ENCODE data around the gene SMYD3. TPM values are rescaled to one million over a fixed set of nuclear protein-coding genes. Genes with fewer than 3 reads are reported as not detected.
A peak's percentile ranks its signal among the peaks of the same experiment; 100 is the strongest.

The SMYD3 gene
- total and polyA plus RNA-seq, 9 of the 15 experiments (the other 6 are each of a cell fraction or from before 2014, with no cell fraction given), result 128 to 440 (median 197) TPM

GRCh38 chr1:246262281-246262680, 244.8 kb downstream of the SMYD3 start (continued):
- TF ChIP-seq HDGF (IDR thresholded peaks at IDR 0.05) (no peak), ZSCAN29 (IDR thresholded peaks at IDR 0.05) (no peak), ZNF274 (IDR thresholded peaks at IDR 0.05; ENCODE audit: borderline replicate concordance, low read depth, low read length) (no peak), CC2D1A (IDR thresholded peaks at IDR 0.05) (no peak), ARHGAP35 (IDR thresholded peaks at IDR 0.05; ENCODE audit: partially characterized antibody) (no peak), LEF1 (IDR thresholded peaks at IDR 0.05) (no peak), ZNF764 (CRISPR knock-in tag; IDR thresholded peaks at IDR 0.05; ENCODE audit: low read depth) (no peak), MEIS2 (IDR thresholded peaks at IDR 0.05; ENCODE audit: partially characterized antibody) (no peak), NEUROD1 (IDR thresholded peaks at IDR 0.05; ENCODE audit: borderline replicate concordance, low read depth, low read length, partially characterized antibody) (no peak), RBM14 (IDR thresholded peaks at IDR 0.05; ENCODE audit: borderline replicate concordance, insufficient read depth, low read depth, low read length) (no peak), POLR2AphosphoS2 (IDR thresholded peaks at IDR 0.05; ENCODE audit: low read length) (no peak), ZNF668 (CRISPR knock-in tag; IDR thresholded peaks at IDR 0.05) (no peak), NONO (IDR thresholded peaks at IDR 0.05; ENCODE audit: low read depth in 2 of 2, low read length in 1 of 2) (no peak)

GRCh38 chr1:246261639-246262038, 245.4 kb downstream of the SMYD3 start:
- ChIA-PET POLR2A (interaction anchor here (0.7 kb wide), 1 partner anchor 22 kb away, joined by 3 read pairs; no protein-coding TSS in a partner anchor), CTCF (ENCODE audit: low intra/inter-chr PET ratio) (no interaction called here)
- BruUV-seq (replicated peaks), result no TSS peak
- H3K27me3 ChIP-seq (ENCODE audit: control insufficient read depth in 2 of 2, insufficient read depth in 2 of 2, low read length in 2 of 2), result no peaks in the 10 kb centered on the region
- H3K79me2 ChIP-seq (ENCODE audit: control insufficient read depth, insufficient read depth, low read length), result no peaks in the 10 kb centered on the region
- DNase-seq (ENCODE audit: extremely low read depth in 1 of 4, low spot score in 3 of 4) (no peak), ATAC-seq (0 out of 3 replicates have a peak, but pooled peaks have one; percentile 44), FAIRE-seq (peak; percentile 49)
- no peaks in the 10 kb centered on the region for H4K20me1 ChIP-seq (replicated peaks; ENCODE audit: control insufficient read depth, insufficient read depth, low read length)
- H3K4me2 ChIP-seq (ENCODE audit: insufficient read depth, low read length), result no peak overlapping the region
- H3K4me3 ChIP-seq, result no peak overlapping the region
- no peak overlapping the region for H3K9ac ChIP-seq (ENCODE audit: insufficient read depth in 1 of 2, low read depth in 2 of 2, low read length in 2 of 2)
- H3K9me3 ChIP-seq (replicated peaks; ENCODE audit: control insufficient read depth, insufficient read depth, low read depth, low read length), result peaks cover 3% of the 10 kb centered on the region; the same call in 1 of the 2 replicates
- H3K4me1 ChIP-seq (replicated peaks in 1 of 2; ENCODE audit: control insufficient read depth in 2 of 2, insufficient read depth in 2 of 2, low read length in 2 of 2), result no peaks in the 10 kb centered on the region
- intact Hi-C loops (cut with micrococcal nuclease), result no loop called here
- H3K36me3 ChIP-seq (ENCODE audit: control insufficient read depth, insufficient read depth, low read length), result no peaks in the 10 kb centered on the region
- H3K9me1 ChIP-seq (ENCODE audit: control insufficient read depth, insufficient read depth, low read length), result no peaks in the 10 kb centered on the region
- 61% methylated on average over 3 of the region's 3 CpGs for WGBS (ENCODE audit: insufficient coverage, low coverage, missing lambda C conversion rate)
- in situ Hi-C loops (cut with MboI), result no loop called here
- no peak overlapping the region for H2AFZ ChIP-seq (ENCODE audit: low read depth, low read length)
- H3K27ac ChIP-seq (ENCODE audit: extremely low read depth, low read depth, low read length), result no peak overlapping the region
- TF ChIP-seq TCFL5 (CRISPR knock-in tag; conservative IDR thresholded peaks at IDR 0.05) (no peak), ZNF408 (CRISPR knock-in tag; IDR thresholded peaks at IDR 0.05; ENCODE audit: low read depth) (no peak), ZNF124 (CRISPR knock-in tag; IDR thresholded peaks at IDR 0.05) (no peak), GABPA (tag; conservative IDR thresholded peaks at IDR 0.05; ENCODE audit: low read depth) (no peak), SLC30A9 (CRISPR knock-in tag; IDR thresholded peaks at IDR 0.05) (no peak), ATF3 (IDR thresholded peaks at IDR 0.05) (no peak), ATF3 (CRISPR knock-in tag; conservative IDR thresholded peaks at IDR 0.05) (no peak), ARID3A (IDR thresholded peaks at IDR 0.05; ENCODE audit: borderline replicate concordance, low read depth, low read length) (no peak)

Data from K562 (cell line).